ENCODE results near the gene DOK5. TPM values are rescaled to one million over a fixed set of nuclear protein-coding genes. Genes with fewer than 3 reads are reported as not detected.

DOK5 gene
- total RNA-seq, 1 experiment from 2014 or later, result not detected

DNA sequence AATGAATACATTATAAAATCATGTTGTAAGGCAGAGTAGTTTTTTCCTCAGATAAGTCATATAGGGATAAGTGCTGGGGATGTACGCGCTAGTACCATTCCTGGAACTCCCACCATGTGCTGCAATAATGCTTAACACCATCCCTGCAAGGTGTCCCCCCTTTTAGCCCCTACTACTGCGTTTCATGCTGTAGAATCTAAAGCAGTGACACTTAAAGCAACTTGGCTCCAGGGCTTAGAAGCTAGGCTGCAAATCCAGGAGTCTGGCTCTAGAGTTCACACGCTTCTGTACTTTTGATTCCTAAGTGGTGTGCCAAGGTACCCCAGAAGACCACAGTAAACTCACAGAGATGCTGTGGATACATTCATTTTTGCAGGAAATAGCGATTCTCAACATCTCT lies 183.1 kb downstream of the DOK5 start:
- H3K27ac ChIP-seq (ENCODE audit: low read length), result no peak overlapping the region
- no peaks in the 10 kb centered on the region for H3K9me3 ChIP-seq (ENCODE audit: low read length)
- H3K4me1 ChIP-seq (ENCODE audit: low read length), result no peaks in the 10 kb centered on the region
- H3K9ac ChIP-seq (ENCODE audit: low read length), result no peak overlapping the region
- no peaks in the 10 kb centered on the region for H4K20me1 ChIP-seq (ENCODE audit: insufficient read depth, low read depth, low read length)
- no peak overlapping the region for H2AFZ ChIP-seq (ENCODE audit: low read length)
- H3K79me2 ChIP-seq (ENCODE audit: low read length), result no peaks in the 10 kb centered on the region
- no peak overlapping the region for H3K4me3 ChIP-seq (ENCODE audit: low read length)
- DNase-seq, result no peak
- no peaks in the 10 kb centered on the region for H3K36me3 ChIP-seq (ENCODE audit: insufficient read depth, low read length)
- H3K27me3 ChIP-seq (ENCODE audit: low read length), result no peaks in the 10 kb centered on the region
- no peaks in the 10 kb centered on the region for H3K9me2 ChIP-seq (replicated peaks; ENCODE audit: insufficient read depth, low read length)
- no peak overlapping the region for H3K4me2 ChIP-seq (ENCODE audit: low read depth, low read length, poor library complexity, severe bottlenecking)

DNA sequence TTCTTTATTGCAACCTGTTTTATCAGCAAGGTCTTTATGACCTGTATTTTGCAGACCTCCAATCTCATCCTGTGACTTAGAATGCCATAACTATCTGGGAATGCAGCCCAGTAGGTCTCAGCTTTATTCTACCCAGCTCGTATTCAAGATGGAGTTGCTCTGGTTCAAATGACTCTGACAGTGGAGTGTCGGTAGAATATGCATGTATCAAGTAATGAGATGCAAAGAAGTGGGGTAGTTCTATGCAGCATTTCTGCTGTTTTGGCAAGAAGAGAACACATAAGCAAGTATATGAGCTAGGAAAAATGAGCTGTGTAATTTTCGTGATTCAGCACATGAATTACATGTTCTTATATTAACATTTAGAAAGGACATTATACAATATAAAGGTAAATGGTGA lies 185.9 kb downstream of the DOK5 start:
- Histone ChIP-seq H2AFZ (ENCODE audit: low read length) (no peak overlapping the region), H3K4me2 (ENCODE audit: low read depth, low read length, poor library complexity, severe bottlenecking) (no peak overlapping the region), H3K4me1 (ENCODE audit: low read length) (no peaks in the 10 kb centered on the region), H3K4me3 (ENCODE audit: low read length) (no peak overlapping the region), H3K9me2 (replicated peaks; ENCODE audit: insufficient read depth, low read length) (no peaks in the 10 kb centered on the region), H3K9me3 (ENCODE audit: low read length) (no peaks in the 10 kb centered on the region), H3K27me3 (ENCODE audit: low read length) (no peaks in the 10 kb centered on the region), H3K36me3 (ENCODE audit: insufficient read depth, low read length) (no peaks in the 10 kb centered on the region), H3K9ac (ENCODE audit: low read length) (no peak overlapping the region), H3K79me2 (ENCODE audit: low read length) (no peaks in the 10 kb centered on the region), H4K20me1 (ENCODE audit: insufficient read depth, low read depth, low read length) (no peaks in the 10 kb centered on the region), H3K27ac (ENCODE audit: low read length) (no peak overlapping the region)
- no peak for DNase-seq

GRCh38 chr20:54661880-54662465 lies 186.6 kb downstream of the DOK5 start:
- no peaks in the 10 kb centered on the region for H3K79me2 ChIP-seq (ENCODE audit: low read length)
- no peak overlapping the region for H3K4me3 ChIP-seq (ENCODE audit: low read length)
- H3K36me3 ChIP-seq (ENCODE audit: insufficient read depth, low read length), result no peaks in the 10 kb centered on the region
- no peaks in the 10 kb centered on the region for H3K9me2 ChIP-seq (replicated peaks; ENCODE audit: insufficient read depth, low read length)
- no peak overlapping the region for H3K9ac ChIP-seq (ENCODE audit: low read length)
- H3K27ac ChIP-seq (ENCODE audit: low read length), result no peak overlapping the region
- no peak overlapping the region for H3K4me2 ChIP-seq (ENCODE audit: low read depth, low read length, poor library complexity, severe bottlenecking)
- H3K4me1 ChIP-seq (ENCODE audit: low read length), result no peaks in the 10 kb centered on the region
- no peaks in the 10 kb centered on the region for H3K27me3 ChIP-seq (ENCODE audit: low read length)
- DNase-seq, result no peak
- H2AFZ ChIP-seq (ENCODE audit: low read length), result no peak overlapping the region
- no peaks in the 10 kb centered on the region for H3K9me3 ChIP-seq (ENCODE audit: low read length)
- H4K20me1 ChIP-seq (ENCODE audit: insufficient read depth, low read depth, low read length), result no peaks in the 10 kb centered on the region

GRCh38 chr20:54665812-54666211 lies 190.4 kb downstream of the DOK5 start:
- H2AFZ ChIP-seq (ENCODE audit: low read length), result no peak overlapping the region
- no peak overlapping the region for H3K9ac ChIP-seq (ENCODE audit: low read length)
- H3K9me2 ChIP-seq (replicated peaks; ENCODE audit: insufficient read depth, low read length), result no peaks in the 10 kb centered on the region
- no peaks in the 10 kb centered on the region for H4K20me1 ChIP-seq (ENCODE audit: insufficient read depth, low read depth, low read length)
- no peak overlapping the region for H3K4me2 ChIP-seq (ENCODE audit: low read depth, low read length, poor library complexity, severe bottlenecking)
- H3K27ac ChIP-seq (ENCODE audit: low read length), result no peak overlapping the region
- H3K9me3 ChIP-seq (ENCODE audit: low read length), result no peaks in the 10 kb centered on the region
- H3K4me3 ChIP-seq (ENCODE audit: low read length), result no peak overlapping the region
- H3K4me1 ChIP-seq (ENCODE audit: low read length), result no peaks in the 10 kb centered on the region
- H3K36me3 ChIP-seq (ENCODE audit: insufficient read depth, low read length), result no peaks in the 10 kb centered on the region
- no peak for DNase-seq
- H3K79me2 ChIP-seq (ENCODE audit: low read length), result no peaks in the 10 kb centered on the region
- H3K27me3 ChIP-seq (ENCODE audit: low read length), result no peaks in the 10 kb centered on the region

DNA sequence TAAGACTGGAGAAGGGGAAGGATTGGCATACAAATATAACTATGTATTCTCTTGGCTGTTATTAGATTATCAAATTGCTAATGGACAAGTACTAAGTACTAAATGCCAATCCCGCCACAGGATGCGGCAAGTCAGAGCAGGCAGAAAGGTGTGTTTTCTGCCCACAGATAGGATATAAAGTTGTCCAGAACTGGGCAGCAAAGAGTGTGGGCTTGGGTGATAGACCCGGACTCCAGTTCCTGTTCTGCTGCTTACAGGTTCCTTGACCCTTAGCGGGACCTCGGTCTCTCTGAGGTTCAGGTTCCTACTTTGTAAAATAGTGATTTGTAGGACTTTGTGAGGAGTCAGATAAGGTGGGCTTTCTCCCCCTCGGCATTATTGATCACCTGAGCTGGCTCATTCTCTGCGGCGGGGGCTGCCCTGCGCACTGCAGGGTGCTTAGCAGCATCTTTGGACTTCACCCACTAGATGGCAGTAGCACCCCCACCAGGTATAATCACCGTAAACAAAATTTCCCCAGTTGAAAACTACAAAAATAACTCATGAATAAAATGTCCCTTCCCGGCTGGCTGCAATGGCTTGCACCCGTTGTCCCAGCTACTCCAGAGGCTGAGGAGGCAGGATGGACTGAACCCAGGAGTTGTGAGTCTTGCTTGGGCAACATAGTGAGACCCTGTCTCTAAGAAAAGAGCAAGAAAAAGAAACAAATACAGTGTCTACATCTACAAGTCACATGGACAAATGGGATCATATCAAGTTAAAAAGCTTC lies 193.1 kb downstream of the DOK5 start:
- Histone ChIP-seq H2AFZ (ENCODE audit: low read length) (no peak overlapping the region), H4K20me1 (ENCODE audit: insufficient read depth, low read depth, low read length) (no peaks in the 10 kb centered on the region), H3K4me1 (ENCODE audit: low read length) (no peaks in the 10 kb centered on the region), H3K27ac (ENCODE audit: low read length) (no peak overlapping the region), H3K9me3 (ENCODE audit: low read length) (no peaks in the 10 kb centered on the region), H3K36me3 (ENCODE audit: insufficient read depth, low read length) (no peaks in the 10 kb centered on the region), H3K9ac (ENCODE audit: low read length) (no peak overlapping the region), H3K4me3 (ENCODE audit: low read length) (no peak overlapping the region), H3K79me2 (ENCODE audit: low read length) (no peaks in the 10 kb centered on the region), H3K4me2 (ENCODE audit: low read depth, low read length, poor library complexity, severe bottlenecking) (no peak overlapping the region), H3K9me2 (replicated peaks; ENCODE audit: insufficient read depth, low read length) (no peaks in the 10 kb centered on the region), H3K27me3 (ENCODE audit: low read length) (no peaks in the 10 kb centered on the region)
- DNase-seq, result peak; percentile 61

- Histone ChIP-seq H3K27me3 (ENCODE audit: low read length) (no peaks in the 10 kb centered on the region), H3K4me1 (ENCODE audit: low read length) (no peaks in the 10 kb centered on the region), H3K79me2 (ENCODE audit: low read length) (no peaks in the 10 kb centered on the region), H4K20me1 (ENCODE audit: insufficient read depth, low read depth, low read length) (no peaks in the 10 kb centered on the region), H3K36me3 (ENCODE audit: insufficient read depth, low read length) (no peaks in the 10 kb centered on the region), H3K9me2 (replicated peaks; ENCODE audit: insufficient read depth, low read length) (no peaks in the 10 kb centered on the region), H2AFZ (ENCODE audit: low read length) (no peak overlapping the region), H3K9me3 (ENCODE audit: low read length) (no peaks in the 10 kb centered on the region), H3K9ac (ENCODE audit: low read length) (no peak overlapping the region), H3K4me2 (ENCODE audit: low read depth, low read length, poor library complexity, severe bottlenecking) (no peak overlapping the region), H3K4me3 (ENCODE audit: low read length) (no peak overlapping the region), H3K27ac (ENCODE audit: low read length) (no peak overlapping the region)
- no peak for DNase-seq
Measured at GRCh38 chr20:54669040-54669363, 193.6 kb downstream of the DOK5 start.

- Histone ChIP-seq H3K27ac (ENCODE audit: low read length) (no peak overlapping the region), H3K4me2 (ENCODE audit: low read depth, low read length, poor library complexity, severe bottlenecking) (no peak overlapping the region), H3K79me2 (ENCODE audit: low read length) (no peaks in the 10 kb centered on the region), H4K20me1 (ENCODE audit: insufficient read depth, low read depth, low read length) (no peaks in the 10 kb centered on the region), H3K9ac (ENCODE audit: low read length) (no peak overlapping the region), H3K4me3 (ENCODE audit: low read length) (no peak overlapping the region), H3K27me3 (ENCODE audit: low read length) (no peaks in the 10 kb centered on the region), H3K4me1 (ENCODE audit: low read length) (no peaks in the 10 kb centered on the region), H3K9me3 (ENCODE audit: low read length) (no peaks in the 10 kb centered on the region), H3K36me3 (ENCODE audit: insufficient read depth, low read length) (no peaks in the 10 kb centered on the region), H3K9me2 (replicated peaks; ENCODE audit: insufficient read depth, low read length) (no peaks in the 10 kb centered on the region), H2AFZ (ENCODE audit: low read length) (no peak overlapping the region)
- no peak for DNase-seq
Measured at GRCh38 chr20:54678253-54678652, 202.9 kb downstream of the DOK5 start.

DNA sequence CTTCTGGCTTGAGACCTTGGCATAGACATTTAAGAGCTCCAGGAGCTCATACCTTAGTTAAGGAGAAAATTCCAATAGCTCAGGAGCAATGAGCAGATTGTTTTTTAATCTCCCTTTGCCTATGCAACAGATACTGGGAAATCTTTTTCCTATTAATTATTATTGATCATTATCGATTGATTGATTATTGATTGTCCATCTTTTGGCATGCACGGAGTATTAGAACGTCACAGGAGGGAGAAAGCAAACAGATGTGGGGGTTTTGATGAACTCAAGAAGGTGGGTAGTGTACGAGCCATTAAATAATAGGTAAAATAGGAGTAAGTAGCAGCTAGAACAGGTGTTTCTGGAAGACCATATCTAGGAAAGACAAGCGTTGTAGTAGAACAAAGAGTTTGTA lies 205.0 kb downstream of the DOK5 start:
- no peaks in the 10 kb centered on the region for H3K9me3 ChIP-seq (ENCODE audit: low read length)
- no peak overlapping the region for H3K9ac ChIP-seq (ENCODE audit: low read length)
- no peak overlapping the region for H3K27ac ChIP-seq (ENCODE audit: low read length)
- H4K20me1 ChIP-seq (ENCODE audit: insufficient read depth, low read depth, low read length), result no peaks in the 10 kb centered on the region
- no peaks in the 10 kb centered on the region for H3K79me2 ChIP-seq (ENCODE audit: low read length)
- no peaks in the 10 kb centered on the region for H3K27me3 ChIP-seq (ENCODE audit: low read length)
- H2AFZ ChIP-seq (ENCODE audit: low read length), result no peak overlapping the region
- no peak overlapping the region for H3K4me2 ChIP-seq (ENCODE audit: low read depth, low read length, poor library complexity, severe bottlenecking)
- no peaks in the 10 kb centered on the region for H3K9me2 ChIP-seq (replicated peaks; ENCODE audit: insufficient read depth, low read length)
- no peak for DNase-seq
- no peaks in the 10 kb centered on the region for H3K4me1 ChIP-seq (ENCODE audit: low read length)
- H3K4me3 ChIP-seq (ENCODE audit: low read length), result no peak overlapping the region
- H3K36me3 ChIP-seq (ENCODE audit: insufficient read depth, low read length), result no peaks in the 10 kb centered on the region
